H4 (cell line): ENCODE measurements around the gene CHN1. TPM values are rescaled to one million over a fixed set of nuclear protein-coding genes. Genes with fewer than 3 reads are reported as not detected.

Experiments used
- DNase-seq: peaks from one replicate; pipeline ENCODE4 v3.0.0-alpha.2; 2015; ENCODE audit warnings: low spot score
- total RNA-seq: library from RNA; depleted of rRNA; stranded (reverse); fragments of >200 nt; shearing (Covaris generic); gene quantifications from 2 replicates; pipeline ENCODE4 v1.2.3, GENCODE V29; 2014; rRNA removed

Gene CHN1
- total RNA-seq, result 14.5 and 18.5 TPM in 2 replicates

- peak; percentile 72 for DNase-seq
These were observed at the start of gene CHN1 for GRCh38 chr2:175004980-175005732. Gene CHN1, minus strand, starts transcription at chr2:175005381. Its CDS starts 469 bp downstream, at chr2:175004912.

GRCh38 chr2:175054340-175054739, 49.2 kb upstream of the CHN1 start:
- DNase-seq, result no peak

GRCh38 chr2:175049661-175050060, 44.5 kb upstream of the CHN1 start:
- DNase-seq, result no peak

- DNase-seq, result no peak
These were observed 43.1 kb upstream of the CHN1 start for GRCh38 chr2:175048275-175048674.

- no peak for DNase-seq
These were observed 34.3 kb upstream of the CHN1 start for GRCh38 chr2:175039490-175039889.

- no peak for DNase-seq
These were observed 33.9 kb upstream of the CHN1 start for GRCh38 chr2:175039031-175039430.

GRCh38 chr2:175037941-175038340, 32.8 kb upstream of the CHN1 start:
- DNase-seq, result no peak

GRCh38 chr2:175036582-175037018, 31.4 kb upstream of the CHN1 start:
- peak; percentile 48 for DNase-seq

GRCh38 chr2:175035806-175036205, 30.6 kb upstream of the CHN1 start:
- no peak for DNase-seq

GRCh38 chr2:175034716-175035115, 29.5 kb upstream of the CHN1 start:
- no peak for DNase-seq

- DNase-seq, result peak; percentile 48
These were observed 25.4 kb upstream of the CHN1 start for GRCh38 chr2:175030380-175031271.

- DNase-seq, result no peak
These were observed 22.6 kb upstream of the CHN1 start for GRCh38 chr2:175027755-175028154.

GRCh38 chr2:175026385-175026784, 21.2 kb upstream of the CHN1 start:
- no peak for DNase-seq

GRCh38 chr2:175025946-175026345, 20.8 kb upstream of the CHN1 start:
- DNase-seq, result no peak

GRCh38 chr2:175025233-175025632, 20.1 kb upstream of the CHN1 start:
- no peak for DNase-seq

- DNase-seq, result no peak
These were observed 17.7 kb upstream of the CHN1 start for GRCh38 chr2:175022923-175023322.

- no peak for DNase-seq
These were observed 14.6 kb upstream of the CHN1 start for GRCh38 chr2:175019566-175020327.

GRCh38 chr2:175017618-175018414, 12.6 kb upstream of the CHN1 start:
- DNase-seq, result no peak

GRCh38 chr2:175015340-175015739, 10.2 kb upstream of the CHN1 start:
- no peak for DNase-seq

- peak; percentile 31 for DNase-seq
These were observed 7.3 kb upstream of the CHN1 start for GRCh38 chr2:175012516-175012915.

- DNase-seq, result no peak
These were observed 6.3 kb upstream of the CHN1 start for GRCh38 chr2:175011505-175011904.
